Karpas-422 (cell line): ENCODE measurements around the gene KCNS1. TPM values are rescaled to one million over a fixed set of nuclear protein-coding genes. Genes with fewer than 3 reads are reported as not detected.

Experiments used
- DNase-seq: peaks from one replicate; pipeline ENCODE4 v3.0.0-alpha.2; 2015
- H2AFZ ChIP-seq: fragments of 200-600 bp; sonication (generic); 2 replicates; pipeline ENCODE4 v1.6.1; 2014; ENCODE audit warnings: antibody characterized with exemption, low read length, mixed read lengths
- H3K27ac ChIP-seq: fragments of 200-600 bp; sonication (generic); 2 replicates; pipeline ENCODE4 v1.5.1; 2014; ENCODE audit warnings: mild to moderate bottlenecking, low read length, moderate library complexity
- H3K27me3 ChIP-seq: fragments of 200-600 bp; sonication (generic); 2 replicates; pipeline ENCODE4 v1.6.1; 2014; ENCODE audit warnings: low read length, mixed read lengths
- H3K36me3 ChIP-seq: fragments of 200-600 bp; sonication (generic); 2 replicates; pipeline ENCODE4 v1.6.1; 2014; ENCODE audit warnings: low read length, mixed read lengths; ENCODE audit not compliant: insufficient read depth
- H3K4me1 ChIP-seq: fragments of 200-600 bp; sonication (generic); 2 replicates; pipeline ENCODE4 v1.6.1; 2014; ENCODE audit warnings: mild to moderate bottlenecking, low read length, mixed read lengths
- H3K4me2 ChIP-seq: fragments of 200-600 bp; sonication (generic); 2 replicates; pipeline ENCODE4 v1.6.1; 2014; ENCODE audit warnings: low read length, low read depth, mild to moderate bottlenecking; ENCODE audit not compliant: poor library complexity, severe bottlenecking
- H3K4me3 ChIP-seq: fragments of 200-600 bp; sonication (generic); 2 replicates; pipeline ENCODE4 v1.5.1; 2014; ENCODE audit warnings: mild to moderate bottlenecking, antibody characterized with exemption, low read length, mixed read lengths
- H3K79me2 ChIP-seq: fragments of 200-600 bp; sonication (generic); 2 replicates; pipeline ENCODE4 v1.6.1; 2014; ENCODE audit warnings: mild to moderate bottlenecking, low read length, mixed read lengths
- H3K9ac ChIP-seq: fragments of 200-600 bp; sonication (generic); 2 replicates; pipeline ENCODE4 v1.6.0; 2014; ENCODE audit warnings: low read length
- H3K9me2 ChIP-seq: fragments of 200-600 bp; sonication (generic), shearing (Covaris generic); replicated peaks from 2 replicates; pipeline ENCODE4 v1.6.0; 2014; ENCODE audit warnings: mild to moderate bottlenecking, low read length, moderate library complexity; ENCODE audit not compliant: insufficient read depth
- H3K9me3 ChIP-seq: fragments of 300-700, 200-600 bp; sonication (generic); 2 replicates; pipeline ENCODE4 v1.6.1; 2014; ENCODE audit warnings: low read length, mixed read lengths
- H4K20me1 ChIP-seq: fragments of 200-600 bp; sonication (generic); 2 replicates; pipeline ENCODE4 v1.6.1; 2014; ENCODE audit warnings: mild to moderate bottlenecking, antibody characterized with exemption, low read length, low read depth; ENCODE audit not compliant: insufficient read depth
- total RNA-seq: library from RNA; depleted of rRNA; stranded (reverse); fragments of >200 nt; shearing (Covaris generic); gene quantifications from 2 replicates; pipeline ENCODE4 v1.2.3, GENCODE V29; 2014; ENCODE audit warnings: low replicate concordance

The KCNS1 gene
- total RNA-seq, 1 experiment from 2014 or later: not detected

- no peak overlapping the region for H3K9ac ChIP-seq
- H4K20me1 ChIP-seq: no peaks in the 10 kb centered on the region
- no peak overlapping the region for H3K27ac ChIP-seq
- H3K9me2 ChIP-seq: no peaks in the 10 kb centered on the region
- H3K4me1 ChIP-seq: no peaks in the 10 kb centered on the region
- DNase-seq: no peak
- H3K79me2 ChIP-seq: no peaks in the 10 kb centered on the region
- H3K4me3 ChIP-seq: no peak overlapping the region
- H2AFZ ChIP-seq: no peak overlapping the region
- no peaks in the 10 kb centered on the region for H3K9me3 ChIP-seq
- no peak overlapping the region for H3K4me2 ChIP-seq
- no peaks in the 10 kb centered on the region for H3K27me3 ChIP-seq
- H3K36me3 ChIP-seq: peaks cover 66% of the 10 kb centered on the region
These were observed 18.5 kb downstream of the KCNS1 start for GRCh38 chr20:45082468-45082867.

GRCh38 chr20:45080867-45081624, 19.9 kb downstream of the KCNS1 start:
- Histone ChIP-seq H3K9ac (no peak overlapping the region), H3K4me2 (no peak overlapping the region), H3K4me1 (no peaks in the 10 kb centered on the region), H3K36me3 (peaks cover 60% of the 10 kb centered on the region), H3K27ac (no peak overlapping the region), H3K9me2 (no peaks in the 10 kb centered on the region), H3K4me3 (no peak overlapping the region), H3K79me2 (no peaks in the 10 kb centered on the region), H3K27me3 (no peaks in the 10 kb centered on the region), H2AFZ (no peak overlapping the region), H4K20me1 (no peaks in the 10 kb centered on the region), H3K9me3 (no peaks in the 10 kb centered on the region)
- DNase-seq: peak; percentile 57

GRCh38 chr20:45077559-45077958, 23.4 kb downstream of the KCNS1 start:
- H3K4me3 ChIP-seq: no peak overlapping the region
- H3K9me3 ChIP-seq: no peaks in the 10 kb centered on the region
- no peaks in the 10 kb centered on the region for H3K4me1 ChIP-seq
- peaks cover 70% of the 10 kb centered on the region for H3K36me3 ChIP-seq
- H3K9me2 ChIP-seq: no peaks in the 10 kb centered on the region
- no peak overlapping the region for H3K4me2 ChIP-seq
- H3K9ac ChIP-seq: no peak overlapping the region
- H3K27ac ChIP-seq: no peak overlapping the region
- H2AFZ ChIP-seq: no peak overlapping the region
- no peak for DNase-seq
- H3K79me2 ChIP-seq: peaks cover 9% of the 10 kb centered on the region
- H4K20me1 ChIP-seq: no peaks in the 10 kb centered on the region
- H3K27me3 ChIP-seq: no peaks in the 10 kb centered on the region

- H3K27ac ChIP-seq: no peak overlapping the region
- no peak overlapping the region for H3K9ac ChIP-seq
- no peak for DNase-seq
- H4K20me1 ChIP-seq: no peaks in the 10 kb centered on the region
- no peaks in the 10 kb centered on the region for H3K9me2 ChIP-seq
- H3K36me3 ChIP-seq: peaks cover 37% of the 10 kb centered on the region; the same call in 1 of the 2 replicates
- H3K79me2 ChIP-seq: peaks cover 42% of the 10 kb centered on the region
- no peaks in the 10 kb centered on the region for H3K4me1 ChIP-seq
- no peak overlapping the region for H3K4me3 ChIP-seq
- no peaks in the 10 kb centered on the region for H3K27me3 ChIP-seq
- H3K9me3 ChIP-seq: no peaks in the 10 kb centered on the region
- H3K4me2 ChIP-seq: no peak overlapping the region
- H2AFZ ChIP-seq: no peak overlapping the region
These were observed 27.7 kb downstream of the KCNS1 start for GRCh38 chr20:45073221-45073620.

GRCh38 chr20:45072066-45072465, 28.9 kb downstream of the KCNS1 start:
- H3K36me3 ChIP-seq: peaks cover 39% of the 10 kb centered on the region; the same call in 1 of the 2 replicates

GRCh38 chr20:45070932-45071632, 29.8 kb downstream of the KCNS1 start:
- DNase-seq: no peak
- no peaks in the 10 kb centered on the region for H3K9me2 ChIP-seq
- no peaks in the 10 kb centered on the region for H3K4me1 ChIP-seq
- peaks cover 63% of the 10 kb centered on the region for H3K79me2 ChIP-seq
- no peak overlapping the region for H3K9ac ChIP-seq
- H3K4me3 ChIP-seq: no peak overlapping the region
- H4K20me1 ChIP-seq: no peaks in the 10 kb centered on the region
- no peak overlapping the region for H3K27ac ChIP-seq
- H2AFZ ChIP-seq: no peak overlapping the region
- peaks cover 44% of the 10 kb centered on the region; the same call in 1 of the 2 replicates for H3K36me3 ChIP-seq
- no peaks in the 10 kb centered on the region for H3K27me3 ChIP-seq
- no peaks in the 10 kb centered on the region for H3K9me3 ChIP-seq
- H3K4me2 ChIP-seq: no peak overlapping the region

More at GRCh38 chr20:45072066-45072465, 28.9 kb downstream of the KCNS1 start:
- Histone ChIP-seq H2AFZ (no peak overlapping the region), H3K4me3 (no peak overlapping the region), H3K9me2 (no peaks in the 10 kb centered on the region), H3K4me1 (no peaks in the 10 kb centered on the region), H3K9me3 (no peaks in the 10 kb centered on the region), H3K9ac (no peak overlapping the region), H3K79me2 (peaks cover 53% of the 10 kb centered on the region), H4K20me1 (no peaks in the 10 kb centered on the region), H3K27ac (no peak overlapping the region), H3K27me3 (no peaks in the 10 kb centered on the region), H3K4me2 (no peak overlapping the region)
- DNase-seq: no peak

GRCh38 chr20:45069261-45069660, 31.7 kb downstream of the KCNS1 start:
- Histone ChIP-seq H3K36me3 (peaks cover 40% of the 10 kb centered on the region; the same call in 1 of the 2 replicates), H3K4me2 (no peak overlapping the region), H3K9me2 (no peaks in the 10 kb centered on the region), H3K79me2 (peaks cover 77% of the 10 kb centered on the region), H3K27ac (no peak overlapping the region), H4K20me1 (no peaks in the 10 kb centered on the region), H3K27me3 (no peaks in the 10 kb centered on the region), H3K9me3 (no peaks in the 10 kb centered on the region), H2AFZ (no peak overlapping the region), H3K4me3 (no peak overlapping the region), H3K9ac (no peak overlapping the region), H3K4me1 (no peaks in the 10 kb centered on the region)
- DNase-seq: no peak

GRCh38 chr20:45067558-45067957, 33.4 kb downstream of the KCNS1 start:
- Histone ChIP-seq H2AFZ (no peak overlapping the region), H3K9ac (no peak overlapping the region), H4K20me1 (no peaks in the 10 kb centered on the region), H3K27me3 (no peaks in the 10 kb centered on the region), H3K4me2 (no peak overlapping the region), H3K4me1 (peaks cover 7% of the 10 kb centered on the region), H3K4me3 (no peak overlapping the region), H3K27ac (no peak overlapping the region), H3K9me3 (no peaks in the 10 kb centered on the region), H3K36me3 (peaks cover 29% of the 10 kb centered on the region; the same call in 1 of the 2 replicates), H3K9me2 (no peaks in the 10 kb centered on the region), H3K79me2 (peaks cover 80% of the 10 kb centered on the region)
- no peak for DNase-seq
